Measurements from ENCODE around the gene KCNMB2.
A peak's percentile ranks its signal among the peaks of the same experiment; 100 is the strongest.

KCNMB2 gene

GRCh38 chr3:178663201-178663934 lies 127.1 kb downstream of the KCNMB2 start:
- no peak for DNase-seq

DNA sequence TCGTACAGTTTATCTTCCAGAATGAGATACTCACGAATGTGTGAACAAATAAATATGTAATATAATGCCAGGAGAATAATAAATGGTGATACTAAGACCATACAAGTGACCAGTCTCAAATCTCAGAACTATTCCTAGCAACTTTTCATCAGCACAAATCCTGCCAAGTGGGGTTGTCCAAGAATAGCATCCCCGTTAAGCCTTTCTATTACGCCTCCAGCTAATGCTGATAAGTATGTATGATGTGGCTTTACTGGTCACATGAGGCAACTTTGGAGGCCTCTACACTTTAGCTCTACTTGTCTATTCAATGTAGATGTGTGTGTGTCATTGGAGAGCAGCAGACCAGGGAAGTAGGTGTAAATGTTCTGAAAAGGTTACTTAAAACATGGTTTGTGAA lies 129.5 kb downstream of the KCNMB2 start:
- no peak for DNase-seq

- DNase-seq = no peak
Observed at GRCh38 chr3:178669022-178669601, 132.9 kb downstream of the KCNMB2 start.

- no peak for DNase-seq
Observed at GRCh38 chr3:178669758-178670157, 133.5 kb downstream of the KCNMB2 start.

DNA sequence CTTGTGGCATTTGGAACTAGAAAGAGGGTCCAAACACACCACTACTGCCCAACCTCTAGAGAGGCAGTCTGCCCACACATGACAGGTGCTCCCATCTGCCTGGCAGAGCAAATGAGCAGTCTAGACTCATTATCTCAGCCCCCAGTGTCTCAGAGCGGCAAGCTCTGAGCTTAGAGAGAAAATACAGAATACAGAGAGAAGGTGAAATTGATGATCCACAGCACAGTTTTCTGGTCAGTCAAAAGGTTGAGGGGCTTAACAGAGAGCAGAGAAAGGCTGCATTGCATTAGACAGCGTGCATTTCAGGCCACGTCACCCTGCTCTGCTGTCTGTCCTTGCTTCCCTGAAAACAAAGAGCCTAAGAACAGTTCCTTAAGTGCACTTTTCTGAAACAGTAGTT lies 135.1 kb downstream of the KCNMB2 start:
- DNase-seq = no peak

DNA sequence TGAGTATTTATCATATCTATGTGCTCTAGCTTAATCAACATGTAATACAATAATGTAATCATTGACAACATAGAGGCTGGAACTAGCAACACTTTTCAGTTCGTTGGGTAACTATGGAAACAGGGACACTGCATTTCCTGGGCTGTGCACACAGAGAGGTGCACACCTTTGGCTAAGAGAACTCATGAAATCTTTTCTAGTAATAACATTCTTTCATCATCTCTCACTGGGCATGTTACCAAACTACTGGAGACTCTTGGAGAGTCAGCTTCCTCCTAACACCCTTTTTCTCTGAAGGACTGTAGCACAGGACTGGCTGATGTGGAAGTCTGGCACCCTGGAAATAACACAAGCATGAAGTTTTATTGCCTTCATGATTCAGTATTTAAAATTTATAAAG lies 135.6 kb downstream of the KCNMB2 start:
- DNase-seq = no peak

- no peak for DNase-seq
Observed at GRCh38 chr3:178672275-178672674, 136.0 kb downstream of the KCNMB2 start.

DNA sequence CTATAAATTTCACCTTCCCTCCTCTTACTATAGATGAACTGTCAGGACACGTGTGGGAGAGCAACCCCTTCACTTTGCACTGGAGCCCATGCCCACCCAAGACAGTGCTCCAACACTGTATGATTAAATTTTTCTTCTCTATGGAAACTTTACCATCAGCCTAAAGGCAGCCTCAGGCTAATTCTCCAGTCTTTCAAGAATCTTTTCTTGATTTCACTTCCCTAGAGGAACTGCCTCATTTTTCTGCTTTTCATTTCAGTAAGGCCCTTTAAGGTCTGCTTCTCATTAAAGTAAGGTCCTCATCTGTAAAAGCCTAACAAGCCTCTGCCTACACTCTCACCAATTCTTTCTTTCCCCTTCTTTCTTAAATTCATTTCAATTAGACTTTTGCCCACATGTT lies 137.3 kb downstream of the KCNMB2 start:
- DNase-seq = no peak

DNA sequence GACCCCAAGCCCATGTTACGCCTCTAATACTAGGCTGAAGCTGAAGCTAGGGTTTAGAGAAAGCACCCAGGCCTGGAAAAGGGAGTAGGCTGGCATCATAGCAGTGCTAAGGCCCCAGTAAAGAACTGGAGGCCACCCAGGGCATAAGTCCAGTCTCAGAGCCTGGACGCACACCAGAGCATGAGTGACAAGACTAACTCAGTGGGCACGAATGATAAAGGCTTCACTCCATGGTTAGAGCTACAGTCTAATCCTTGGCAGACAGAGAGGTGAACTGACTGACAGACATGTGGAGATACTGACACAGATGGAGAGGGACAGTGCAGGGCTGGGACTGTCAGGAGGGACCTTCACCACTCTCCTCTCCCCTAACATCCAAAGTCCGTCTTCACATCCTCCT lies 139.8 kb downstream of the KCNMB2 start:
- DNase-seq = no peak

- DNase-seq = no peak
Observed at GRCh38 chr3:178676942-178677790, 140.9 kb downstream of the KCNMB2 start.

GRCh38 chr3:178677961-178678360 lies 141.7 kb downstream of the KCNMB2 start:
- DNase-seq = no peak

- DNase-seq = no peak
Observed at GRCh38 chr3:178680037-178680436, 143.8 kb downstream of the KCNMB2 start.

DNA sequence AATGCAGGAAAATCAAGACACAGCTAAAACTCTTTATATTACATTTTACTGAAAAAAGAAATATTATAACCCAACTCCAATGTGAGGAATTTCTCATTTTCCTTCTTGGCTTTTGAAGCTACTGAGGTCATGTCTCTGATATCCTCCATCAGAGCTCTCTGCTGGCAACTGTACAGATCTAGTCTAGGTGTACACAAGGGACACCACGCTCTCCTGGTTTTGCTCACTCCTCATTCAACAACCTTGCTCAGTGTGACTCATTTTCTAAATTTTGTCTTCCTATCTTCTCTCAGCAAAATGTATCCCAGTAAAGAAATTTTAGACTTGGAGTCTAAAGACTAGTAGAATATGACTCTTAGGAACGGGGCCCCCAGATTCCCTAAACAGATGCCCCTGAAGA lies 144.3 kb downstream of the KCNMB2 start:
- DNase-seq = no peak

DNA sequence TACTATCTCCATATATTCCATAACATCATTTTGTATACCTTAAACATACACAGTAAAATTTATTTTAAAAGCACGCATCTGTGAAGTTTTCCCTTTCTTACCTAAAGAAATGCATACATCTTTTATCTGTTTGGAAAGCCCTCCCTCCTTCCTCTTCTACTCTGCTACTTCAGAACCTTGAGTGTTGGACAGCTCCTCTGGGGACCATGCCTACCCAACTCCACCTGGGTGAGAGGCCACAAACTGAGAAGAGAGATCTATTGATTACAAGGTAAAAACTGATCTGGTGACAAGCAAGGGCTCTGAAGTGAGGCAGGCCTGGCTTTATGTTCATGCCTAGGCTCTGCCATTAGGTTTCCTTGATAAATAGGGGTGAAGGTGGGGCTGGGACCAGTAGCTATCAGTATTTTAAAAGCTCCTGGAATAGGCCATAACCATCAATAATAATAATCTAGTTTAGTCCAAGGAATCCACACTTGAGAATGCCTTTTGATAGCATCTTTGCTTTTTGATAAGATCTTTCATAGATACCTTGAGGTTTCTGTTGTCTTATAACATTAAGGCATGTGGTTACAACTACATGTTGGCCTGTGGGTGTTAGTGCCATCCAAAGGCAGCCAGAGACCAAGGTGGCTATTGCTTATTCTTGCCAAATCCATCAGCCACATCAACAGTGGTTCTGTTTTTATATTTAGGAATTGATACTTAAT lies 148.8 kb downstream of the KCNMB2 start:
- DNase-seq = no peak

DNA sequence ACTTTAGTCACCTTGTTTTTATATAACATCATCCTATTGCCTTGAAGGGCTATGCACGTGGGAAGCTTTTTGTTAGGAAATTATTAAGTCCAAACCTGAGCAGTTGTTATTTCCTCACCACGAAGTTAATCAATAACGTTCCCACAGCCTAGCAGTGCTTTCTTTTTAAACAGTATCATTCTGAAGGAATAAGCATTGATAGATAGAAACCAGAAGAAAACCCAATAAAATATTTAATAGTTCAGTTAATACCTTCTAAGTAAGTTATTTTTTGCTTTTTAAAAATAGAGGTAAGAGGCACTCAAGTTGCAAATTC lies 149.3 kb downstream of the KCNMB2 start:
- DNase-seq = no peak

GRCh38 chr3:178686826-178687225 lies 150.6 kb downstream of the KCNMB2 start:
- no peak for DNase-seq

DNA sequence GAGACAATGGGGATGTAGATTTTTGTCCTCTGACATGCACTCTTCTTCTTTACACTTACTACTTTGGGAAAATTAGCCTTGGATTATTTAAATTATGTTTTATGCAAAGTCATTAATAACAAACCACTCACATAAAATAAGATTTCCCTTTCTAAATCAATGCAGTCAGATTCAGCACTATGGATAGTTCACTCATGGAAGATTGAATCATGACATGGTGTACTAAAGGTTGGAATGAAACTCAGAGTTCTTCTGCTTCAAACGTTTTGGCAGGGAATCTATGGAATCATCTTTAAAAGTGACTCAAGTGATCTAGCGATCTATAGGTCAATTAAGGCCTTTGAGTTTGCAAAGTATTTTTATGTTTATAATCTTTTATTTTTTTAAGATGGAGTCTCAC lies 154.3 kb downstream of the KCNMB2 start:
- no peak for DNase-seq

- no peak for DNase-seq
Observed at GRCh38 chr3:178699364-178699763, 163.1 kb downstream of the KCNMB2 start.

DNA sequence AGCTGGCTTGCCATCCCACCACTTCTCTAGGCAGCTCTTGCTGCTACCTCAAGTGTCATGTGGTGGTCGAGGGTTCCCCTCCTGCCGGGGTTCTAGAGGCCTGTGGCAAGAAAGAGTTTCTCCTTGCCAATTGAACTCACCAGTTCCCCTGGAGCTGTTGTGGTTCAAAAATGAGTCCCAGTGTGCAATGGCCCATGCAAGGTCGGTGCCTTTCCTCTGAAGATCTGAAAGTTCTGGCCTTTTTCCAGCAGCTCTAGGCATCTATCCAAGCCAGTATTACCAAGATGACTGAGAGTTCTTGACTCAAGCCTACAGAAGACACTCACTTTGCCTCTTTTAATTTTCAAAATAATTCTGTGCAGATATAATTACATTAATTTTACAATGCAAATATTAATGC lies 163.6 kb downstream of the KCNMB2 start:
- DNase-seq = peak; percentile 79

DNA sequence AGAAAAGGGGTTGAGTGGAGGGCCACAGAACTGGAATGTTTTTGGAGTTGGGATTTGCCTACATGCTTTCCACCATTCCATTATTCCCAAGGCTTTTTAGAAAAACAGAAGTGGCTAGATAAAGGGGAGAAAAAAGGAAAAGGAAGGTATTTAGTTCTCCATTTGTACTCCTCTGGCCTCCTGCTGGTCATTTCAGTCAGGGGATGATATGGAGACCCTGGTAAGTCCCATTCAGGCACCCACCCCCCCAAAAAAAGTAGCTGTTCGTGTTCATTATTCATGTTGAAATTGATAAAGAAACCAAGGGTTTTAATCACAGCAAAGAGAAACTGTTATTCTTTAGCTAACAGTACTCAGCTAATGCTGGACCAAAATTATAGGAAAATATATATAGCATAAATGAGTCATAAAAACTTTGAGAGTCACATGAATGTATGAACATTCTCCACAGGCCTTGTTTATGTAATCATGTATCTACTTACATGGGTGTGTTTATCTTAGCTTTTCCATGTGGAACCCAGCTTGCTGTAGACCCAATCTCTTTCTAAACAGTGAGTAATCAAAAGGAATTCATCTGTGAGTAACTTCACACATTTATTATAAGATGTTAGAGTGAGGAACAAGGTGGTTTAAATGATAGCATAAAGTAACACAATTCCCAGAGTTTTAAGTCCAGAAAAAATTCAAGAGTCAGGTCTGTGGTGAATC lies 167.2 kb downstream of the KCNMB2 start:
- DNase-seq = no peak

DNA sequence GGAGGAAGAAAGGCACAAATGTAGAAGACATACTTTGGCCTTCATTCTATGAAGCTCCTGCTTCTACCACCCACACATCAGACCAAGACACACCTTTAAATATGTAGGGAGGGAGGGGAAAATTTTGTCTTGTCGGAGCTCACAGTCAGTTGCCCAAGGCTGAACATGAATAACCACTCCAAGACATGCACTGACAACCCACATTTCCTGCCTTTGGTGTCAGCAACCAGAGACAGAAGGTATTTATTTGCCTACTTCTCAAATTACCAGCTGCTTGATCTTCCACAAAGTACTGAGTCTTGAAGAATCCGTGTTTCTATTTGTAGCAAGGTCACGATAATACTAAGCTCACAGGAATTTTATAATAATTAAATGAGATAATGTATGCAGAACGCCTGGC lies 169.7 kb downstream of the KCNMB2 start:
- DNase-seq = peak; percentile 63

DNA sequence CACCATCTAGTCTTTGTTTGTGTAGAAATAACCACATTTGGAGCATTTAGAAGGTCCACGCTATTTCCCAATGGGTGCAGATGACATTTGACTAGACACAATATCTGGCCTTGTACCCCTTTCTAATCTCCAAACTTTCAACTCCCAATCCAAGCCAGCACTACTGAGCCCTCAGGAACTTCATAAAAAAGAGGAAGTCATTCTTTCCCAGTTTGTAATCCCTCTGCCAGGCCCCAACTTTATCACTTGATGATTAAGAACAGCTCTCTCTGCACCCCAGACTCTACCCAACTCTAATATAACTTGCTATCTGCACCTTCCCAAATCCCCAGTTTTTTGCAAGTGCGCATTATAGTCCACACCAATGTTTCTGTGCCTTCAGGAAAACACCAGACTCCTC lies 170.2 kb downstream of the KCNMB2 start:
- DNase-seq = no peak

All from NCI-H446 treated with DMSO at 0.1 percent for 48 hours (cell line).